Hepatocyte (in vitro differentiated cells): Measurements from ENCODE around the gene VAV2. TPM values are rescaled to one million over a fixed set of nuclear protein-coding genes. Genes with fewer than 3 reads are reported as not detected.

Experiments
- DNase-seq: peaks from one replicate; pipeline ENCODE4 v3.0.0-alpha.2; 2016; ENCODE audit warnings: low spot score
- H2AFZ ChIP-seq: fragments of 200-600 bp; sonication (generic); 2 replicates; pipeline ENCODE4 v1.6.0; 2016; ENCODE audit warnings: antibody characterized with exemption, mild to moderate bottlenecking
- H3K27ac ChIP-seq: fragments of 200-600 bp; sonication (generic); 2 replicates; pipeline ENCODE4 v1.5.1; 2016; ENCODE audit warnings: mild to moderate bottlenecking
- H3K27me3 ChIP-seq: fragments of 200-600 bp; sonication (generic); 2 replicates; pipeline ENCODE4 v1.6.1; 2016
- H3K36me3 ChIP-seq: fragments of 200-600 bp; sonication (generic); replicated peaks from 2 replicates; pipeline ENCODE4 v1.5.1; 2016; ENCODE audit warnings: low read depth; ENCODE audit not compliant: insufficient read depth
- H3K4me1 ChIP-seq: fragments of 200-600 bp; sonication (generic); 2 replicates; pipeline ENCODE4 v1.5.1; 2016; ENCODE audit warnings: mild to moderate bottlenecking, moderate library complexity; ENCODE audit not compliant: insufficient read depth
- H3K4me2 ChIP-seq: fragments of 200-600 bp; sonication (generic); 2 replicates; pipeline ENCODE4 v1.6.0; 2016
- H3K4me3 ChIP-seq: fragments of 200-600 bp; sonication (generic); 2 replicates; pipeline ENCODE4 v1.5.1; 2016; ENCODE audit warnings: mild to moderate bottlenecking
- H3K79me2 ChIP-seq: fragments of 200-600 bp; sonication (generic); 2 replicates; pipeline ENCODE4 v1.6.0; 2017; ENCODE audit warnings: mild to moderate bottlenecking
- H3K9me2 ChIP-seq: fragments of 200-600 bp; sonication (generic); replicated peaks from 2 replicates; pipeline ENCODE4 v1.6.0; 2017; ENCODE audit warnings: mild to moderate bottlenecking; ENCODE audit not compliant: insufficient read depth
- H3K9me3 ChIP-seq: fragments of 200-600 bp; sonication (generic); 2 replicates; pipeline ENCODE4 v1.5.1; 2016; ENCODE audit warnings: low read depth, mild to moderate bottlenecking
- H4K20me1 ChIP-seq: fragments of 200-600 bp; sonication (generic); 2 replicates; pipeline ENCODE4 v1.6.0; 2016; ENCODE audit warnings: mild to moderate bottlenecking; ENCODE audit not compliant: insufficient read depth, poor library complexity, severe bottlenecking
- CTCF ChIP-seq: fragments of 200-600 bp; sonication (generic); IDR thresholded peaks from 2 replicates; pipeline ENCODE4 v1.5.1; 2016; ENCODE audit warnings: antibody characterized with exemption, mild to moderate bottlenecking; ENCODE audit not compliant: poor library complexity
- EZH2 ChIP-seq: fragments of 200-600 bp; sonication (generic); IDR thresholded peaks from 2 replicates; pipeline ENCODE4 v1.6.1; 2016; ENCODE audit warnings: antibody characterized with exemption, mild to moderate bottlenecking, borderline replicate concordance
- EZH2phosphoT487 ChIP-seq: fragments of 200-600 bp; sonication (generic); IDR thresholded peaks from one replicate; pipeline ENCODE4 v1.6.1; 2018; ENCODE audit warnings: antibody characterized with exemption, mild to moderate bottlenecking, low read depth, moderate library complexity; ENCODE audit not compliant: unreplicated experiment, severe bottlenecking
- WGBS: methylation state at CpG from one replicate; pipeline ENCODE4 v1.1.6; 2016; ENCODE audit warnings: low lambda C conversion rate; ENCODE audit errors: missing lambda C conversion rate; 5-methylcytosine and 5-hydroxymethylcytosine counted together
- polyA plus RNA-seq: library from polyadenylated mRNA; unstranded; fragments of >200 nt; fragmentation: Nextera tagmentation; extraction: Ambion mirVana; gene quantifications from 2 replicates; pipeline ENCODE4 v1.2.1, GENCODE V29; 2016
- total RNA-seq: library from RNA; depleted of rRNA; stranded (reverse); fragments of >200 nt; gene quantifications from 2 replicates; pipeline ENCODE4 v1.2.3, GENCODE V29; 2014

VAV2 gene
- total and polyA plus RNA-seq, 2 experiments from 2014 or later, result 24.9 to 27.7 TPM

DNA sequence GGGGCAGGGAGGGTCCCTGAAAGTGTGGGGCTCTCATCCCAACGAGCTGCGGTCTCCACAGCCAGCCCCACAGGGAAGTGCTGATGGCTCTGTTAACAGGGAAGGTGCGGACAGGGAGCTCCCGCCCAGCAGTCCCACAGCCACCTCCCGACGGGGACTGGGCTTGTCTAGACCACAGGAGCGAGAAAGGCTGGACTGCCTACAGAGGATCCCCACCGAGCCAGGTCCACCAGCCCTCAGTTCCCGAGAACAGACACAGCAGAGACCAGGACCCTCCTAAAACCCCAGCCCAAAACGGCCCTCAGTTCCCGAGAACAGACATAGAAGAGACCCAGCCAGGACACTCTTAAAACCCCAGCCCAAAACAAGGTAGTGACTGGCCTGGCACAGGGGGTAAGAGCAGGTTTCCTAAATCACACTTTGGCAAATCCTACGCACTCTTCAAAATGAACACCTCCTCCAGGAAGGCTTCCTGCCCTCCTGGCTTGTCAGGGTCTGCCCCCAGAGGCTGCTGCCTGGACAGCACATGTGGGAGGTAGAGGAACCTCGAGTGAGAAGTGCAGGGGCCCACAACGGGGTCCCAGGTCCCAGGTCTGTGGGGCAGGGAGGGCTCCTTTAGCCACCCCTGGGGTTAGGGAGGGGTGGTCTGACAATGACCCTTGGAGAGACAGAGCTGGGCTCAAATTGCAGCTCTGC lies 167.9 kb downstream of the VAV2 start:
- H3K9me3 ChIP-seq, result no peaks in the 10 kb centered on the region
- peaks cover 1% of the 10 kb centered on the region for H3K79me2 ChIP-seq
- WGBS, result 86% methylated on average over 14 of the region's 14 CpGs
- no peak for DNase-seq
- no peaks in the 10 kb centered on the region for H3K9me2 ChIP-seq
- H3K4me1 ChIP-seq, result peaks cover 5% of the 10 kb centered on the region
- H3K27ac ChIP-seq, result no peak overlapping the region
- no peaks in the 10 kb centered on the region for H3K36me3 ChIP-seq
- no peaks in the 10 kb centered on the region for H3K27me3 ChIP-seq
- no peak overlapping the region for H2AFZ ChIP-seq
- H4K20me1 ChIP-seq, result no peaks in the 10 kb centered on the region
- no peak overlapping the region for H3K4me3 ChIP-seq
- no peak for TF ChIP-seq EZH2phosphoT487
- no peak for TF ChIP-seq CTCF
- no peak for TF ChIP-seq EZH2
- H3K4me2 ChIP-seq, result no peak overlapping the region

DNA sequence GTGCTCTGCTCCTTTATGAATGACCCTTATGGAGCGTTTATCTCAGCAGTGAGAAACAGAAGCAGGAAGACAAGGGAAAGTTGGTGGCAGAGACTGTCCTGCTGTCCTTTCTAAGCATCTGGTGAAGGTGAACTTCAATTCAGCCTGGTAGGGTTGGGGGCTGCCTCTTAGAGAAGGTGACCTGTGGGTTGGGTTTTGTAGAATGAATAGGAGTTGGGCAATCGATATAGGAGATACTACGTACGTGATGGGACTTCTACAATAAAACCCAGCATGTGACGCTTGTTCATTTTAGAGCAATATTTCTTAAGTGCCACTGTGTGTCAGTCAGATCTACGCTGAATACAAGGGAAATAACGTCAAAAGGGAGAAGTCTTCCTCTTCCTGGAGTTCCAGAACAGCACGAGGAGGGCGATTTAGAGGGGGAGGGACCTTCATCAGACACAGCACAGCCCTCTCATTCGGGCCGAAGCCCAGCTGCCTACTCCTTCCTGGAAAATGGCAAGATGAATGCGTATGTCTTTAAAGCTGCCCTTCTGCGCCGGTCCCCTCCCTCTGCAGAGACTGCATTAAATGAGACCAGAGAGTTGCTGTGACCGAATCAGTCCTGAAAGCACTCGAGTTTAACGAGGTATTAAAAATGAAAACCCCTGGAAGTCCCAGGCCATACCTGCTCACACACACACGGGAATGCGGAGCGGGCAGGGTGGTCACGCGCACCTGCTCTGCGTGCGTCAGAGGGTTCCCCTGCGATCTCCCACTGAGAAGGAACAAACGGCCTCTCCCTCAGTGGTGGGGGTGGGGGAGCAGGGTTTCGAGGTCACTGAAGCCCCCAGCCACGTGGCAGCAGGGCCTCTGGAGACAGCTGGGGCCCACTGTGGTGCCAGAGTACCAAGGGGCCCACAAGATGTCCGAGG lies 168.7 kb downstream of the VAV2 start:
- Histone ChIP-seq H3K27me3 (no peaks in the 10 kb centered on the region), H2AFZ (no peak overlapping the region), H3K9me2 (no peaks in the 10 kb centered on the region), H3K27ac (no peak overlapping the region), H3K4me2 (no peak overlapping the region), H4K20me1 (no peaks in the 10 kb centered on the region), H3K79me2 (no peaks in the 10 kb centered on the region), H3K4me1 (peaks cover 5% of the 10 kb centered on the region), H3K36me3 (no peaks in the 10 kb centered on the region), H3K4me3 (no peak overlapping the region), H3K9me3 (no peaks in the 10 kb centered on the region)
- TF ChIP-seq EZH2 (no peak), CTCF (no peak), EZH2phosphoT487 (no peak)
- DNase-seq, result no peak
- WGBS, result 82% methylated on average over 29 of the region's 29 CpGs

GRCh38 chr9:133822430-133823065 lies 169.6 kb downstream of the VAV2 start:
- no peak overlapping the region for H3K27ac ChIP-seq
- no peaks in the 10 kb centered on the region for H3K9me2 ChIP-seq
- H3K79me2 ChIP-seq, result no peaks in the 10 kb centered on the region
- H3K4me1 ChIP-seq, result peaks cover 5% of the 10 kb centered on the region
- H3K36me3 ChIP-seq, result no peaks in the 10 kb centered on the region
- no peaks in the 10 kb centered on the region for H4K20me1 ChIP-seq
- no peaks in the 10 kb centered on the region for H3K9me3 ChIP-seq
- no peaks in the 10 kb centered on the region for H3K27me3 ChIP-seq
- WGBS, result 97% methylated on average over 16 of the region's 16 CpGs
- no peak for TF ChIP-seq EZH2
- TF ChIP-seq EZH2phosphoT487, result no peak
- TF ChIP-seq CTCF, result no peak
- no peak overlapping the region for H3K4me2 ChIP-seq
- DNase-seq, result no peak
- H3K4me3 ChIP-seq, result no peak overlapping the region
- no peak overlapping the region for H2AFZ ChIP-seq
